WTC11 (cell line): Measurements from ENCODE around the gene GPX3. TPM values are rescaled to one million over a fixed set of nuclear protein-coding genes. Genes with fewer than 3 reads are reported as not detected.
A peak's percentile ranks its signal among the peaks of the same experiment; 100 is the strongest.

Experiments
- ATAC-seq: fragments of 200-7000 bp; cut with Tn5 transposase; 2 replicates; pipeline ENCODE4 v1.10.0; 2021; ENCODE audit warnings: mild to moderate bottlenecking, moderate library complexity
- CTCF ChIA-PET: fragments of 300-600 bp; sonication (Branson Sonifier 250); formaldehyde crosslinking; loops from one replicate; lab custom pipeline; 2021; ENCODE audit warnings: antibody characterized with exemption; lab: Charles Lee
- POLR2A ChIA-PET: fragments of 350-600 bp; sonication (Branson Sonifier 250); formaldehyde crosslinking; loops from one replicate; lab custom pipeline; 2021; ENCODE audit warnings: antibody characterized with exemption; lab: Charles Lee
- DNase-seq: peaks from one replicate; pipeline ENCODE4 v3.0.0; 2021; ENCODE audit warnings: low spot score
- H3K27ac Mint-ChIP-seq: 2 replicates; pipeline ENCODE4 v1.8.0; 2021; ENCODE audit warnings: mixed read lengths
- H3K27me3 Mint-ChIP-seq: 2 replicates; pipeline ENCODE4 v1.8.0; 2021; ENCODE audit warnings: low read depth, mild to moderate bottlenecking, moderate library complexity, mixed read lengths
- H3K36me3 Mint-ChIP-seq: 2 replicates; pipeline ENCODE4 v1.8.0; 2021; ENCODE audit warnings: mixed read lengths
- H3K4me1 Mint-ChIP-seq: 2 replicates; pipeline ENCODE4 v1.8.0; 2022; ENCODE audit warnings: mixed read lengths
- H3K4me3 Mint-ChIP-seq: 2 replicates; pipeline ENCODE4 v1.8.0; 2021; ENCODE audit warnings: mild to moderate bottlenecking, moderate library complexity, mixed read lengths
- H3K9me3 Mint-ChIP-seq: 2 replicates; pipeline ENCODE4 v1.8.0; 2021; ENCODE audit warnings: mixed read lengths
- CREM ChIP-seq: sonication (generic); formaldehyde crosslinking; IDR thresholded peaks from 2 replicates; pipeline ENCODE4 v1.8.1; 2022; ENCODE audit warnings: mild to moderate bottlenecking, missing genetic modification reagents, moderate library complexity
- EMX1 ChIP-seq: fragments of 250-450 bp; sonication (Bioruptor Pico); IDR thresholded peaks from 2 replicates; pipeline ENCODE4 v1.8.0; 2021; ENCODE audit warnings: mild to moderate bottlenecking
- FOXJ3 ChIP-seq: sonication (generic); formaldehyde crosslinking; IDR thresholded peaks from 2 replicates; pipeline ENCODE4 v1.9.0; 2021; ENCODE audit warnings: missing genetic modification reagents, mild to moderate bottlenecking, borderline replicate concordance
- JAZF1 ChIP-seq: fragments of 250-450 bp; sonication (Bioruptor Pico); IDR thresholded peaks from 2 replicates; pipeline ENCODE4 v1.9.0; 2021; ENCODE audit warnings: moderate library complexity, mild to moderate bottlenecking, inconsistent platforms
- JUN ChIP-seq: sonication (generic); formaldehyde crosslinking; IDR thresholded peaks from 2 replicates; pipeline ENCODE4 v1.8.0; 2023; ENCODE audit warnings: mild to moderate bottlenecking, missing genetic modification reagents
- NFYB ChIP-seq: sonication (generic); formaldehyde crosslinking; conservative IDR thresholded peaks from 2 replicates; pipeline ENCODE4 v1.8.0; 2022; ENCODE audit warnings: low read depth, missing genetic modification reagents
- PRRX2 ChIP-seq: fragments of 250-450 bp; sonication (Bioruptor Pico); IDR thresholded peaks from 2 replicates; pipeline ENCODE4 v1.8.0; 2021; ENCODE audit warnings: mild to moderate bottlenecking
- SOX15 ChIP-seq: fragments of 250-450 bp; sonication (Bioruptor Pico); IDR thresholded peaks from 2 replicates; pipeline ENCODE4 v1.9.0; 2021; ENCODE audit warnings: mild to moderate bottlenecking
- TEAD4 ChIP-seq: sonication (generic); formaldehyde crosslinking; IDR thresholded peaks from 2 replicates; pipeline ENCODE4 v1.8.0; 2022; ENCODE audit warnings: mild to moderate bottlenecking, missing genetic modification reagents
- ZNF396 ChIP-seq: fragments of 250-450 bp; sonication (Bioruptor Pico); IDR thresholded peaks from 2 replicates; pipeline ENCODE4 v1.8.0; 2021; ENCODE audit warnings: mild to moderate bottlenecking, moderate library complexity, borderline replicate concordance
- total RNA-seq: library from RNA; stranded (reverse); gene quantifications from 3 replicates; pipeline ENCODE4 v1.2.3, GENCODE V29; 2021
- TF ChIP-seq, protein P1 (sequence below): sonication (generic); formaldehyde crosslinking; IDR thresholded peaks from 2 replicates; pipeline ENCODE4 v1.8.0; 2022; ENCODE audit warnings: mild to moderate bottlenecking, missing genetic modification reagents
- TF ChIP-seq, protein P2 (sequence below): fragments of 250-450 bp; sonication (Bioruptor Pico); IDR thresholded peaks from 2 replicates; pipeline ENCODE4 v1.9.0; 2021; ENCODE audit warnings: moderate library complexity, mild to moderate bottlenecking, inconsistent platforms, borderline replicate concordance
- TF ChIP-seq, protein P3 (sequence below): sonication (generic); formaldehyde crosslinking; conservative IDR thresholded peaks from 2 replicates; pipeline ENCODE4 v1.8.1; 2023; ENCODE audit warnings: mild to moderate bottlenecking, low read depth, missing genetic modification reagents, moderate library complexity
- TF ChIP-seq, protein P4 (sequence below): sonication (generic); formaldehyde crosslinking; IDR thresholded peaks from 2 replicates; pipeline ENCODE4 v1.8.0; 2022; ENCODE audit warnings: mild to moderate bottlenecking, missing genetic modification reagents

Gene GPX3
- total RNA-seq, 1 experiment from 2014 or later, result 24.5 TPM

DNA sequence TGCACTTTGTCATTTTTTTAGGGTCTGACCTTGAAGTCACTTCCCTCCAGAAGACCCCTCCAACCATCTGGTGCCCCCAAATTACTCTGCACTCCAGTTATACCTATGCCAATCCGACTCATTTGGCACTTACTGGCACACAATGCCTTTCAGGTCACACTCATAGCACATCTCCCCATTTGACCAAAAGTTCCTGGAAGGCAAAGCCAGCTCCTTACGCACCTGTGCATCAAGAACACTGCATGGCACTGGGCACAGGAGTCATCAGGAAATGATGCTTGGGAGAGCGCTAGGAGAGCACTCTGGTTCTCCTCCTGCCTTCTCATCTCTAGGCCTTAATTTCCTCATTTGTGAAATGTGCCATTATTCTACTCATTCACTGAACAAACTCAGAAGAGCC lies 57.6 kb downstream of the GPX3 start:
- ATAC-seq (no peak), DNase-seq (no peak)
- peaks cover 29% of the 10 kb centered on the region for H3K4me1 Mint-ChIP-seq
- CTCF ChIA-PET, result interaction anchor here (6.1 kb wide), 1 partner anchor 37 kb away, joined by 45 read pairs; no protein-coding TSS in a partner anchor
- H3K4me3 Mint-ChIP-seq, result no peak overlapping the region
- POLR2A ChIA-PET, result no interaction called here
- peak overlapping the region; percentile 49; the same call in 1 of the 2 replicates for H3K27ac Mint-ChIP-seq
- no peaks in the 10 kb centered on the region for H3K27me3 Mint-ChIP-seq
- no peaks in the 10 kb centered on the region for H3K9me3 Mint-ChIP-seq
- TF ChIP-seq, protein P1, sequence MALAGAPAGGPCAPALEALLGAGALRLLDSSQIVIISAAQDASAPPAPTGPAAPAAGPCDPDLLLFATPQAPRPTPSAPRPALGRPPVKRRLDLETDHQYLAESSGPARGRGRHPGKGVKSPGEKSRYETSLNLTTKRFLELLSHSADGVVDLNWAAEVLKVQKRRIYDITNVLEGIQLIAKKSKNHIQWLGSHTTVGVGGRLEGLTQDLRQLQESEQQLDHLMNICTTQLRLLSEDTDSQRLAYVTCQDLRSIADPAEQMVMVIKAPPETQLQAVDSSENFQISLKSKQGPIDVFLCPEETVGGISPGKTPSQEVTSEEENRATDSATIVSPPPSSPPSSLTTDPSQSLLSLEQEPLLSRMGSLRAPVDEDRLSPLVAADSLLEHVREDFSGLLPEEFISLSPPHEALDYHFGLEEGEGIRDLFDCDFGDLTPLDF (CRISPR knock-in tag), result no peak
- no peak for TF ChIP-seq EMX1 (CRISPR knock-in tag)
- TF ChIP-seq JUN, result no peak
- TF ChIP-seq PRRX2 (CRISPR knock-in tag), result no peak
- TF ChIP-seq FOXJ3, result no peak
- no peak for TF ChIP-seq JAZF1 (CRISPR knock-in tag)
- TF ChIP-seq NFYB (CRISPR knock-in tag), result no peak
- TF ChIP-seq, protein P2, sequence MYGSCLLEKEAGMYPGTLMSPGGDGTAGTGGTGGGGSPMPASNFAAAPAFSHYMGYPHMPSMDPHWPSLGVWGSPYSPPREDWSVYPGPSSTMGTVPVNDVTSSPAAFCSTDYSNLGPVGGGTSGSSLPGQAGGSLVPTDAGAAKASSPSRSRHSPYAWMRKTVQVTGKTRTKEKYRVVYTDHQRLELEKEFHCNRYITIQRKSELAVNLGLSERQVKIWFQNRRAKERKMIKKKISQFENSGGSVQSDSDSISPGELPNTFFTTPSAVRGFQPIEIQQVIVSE (CRISPR knock-in tag), result no peak
- TF ChIP-seq, protein P3, sequence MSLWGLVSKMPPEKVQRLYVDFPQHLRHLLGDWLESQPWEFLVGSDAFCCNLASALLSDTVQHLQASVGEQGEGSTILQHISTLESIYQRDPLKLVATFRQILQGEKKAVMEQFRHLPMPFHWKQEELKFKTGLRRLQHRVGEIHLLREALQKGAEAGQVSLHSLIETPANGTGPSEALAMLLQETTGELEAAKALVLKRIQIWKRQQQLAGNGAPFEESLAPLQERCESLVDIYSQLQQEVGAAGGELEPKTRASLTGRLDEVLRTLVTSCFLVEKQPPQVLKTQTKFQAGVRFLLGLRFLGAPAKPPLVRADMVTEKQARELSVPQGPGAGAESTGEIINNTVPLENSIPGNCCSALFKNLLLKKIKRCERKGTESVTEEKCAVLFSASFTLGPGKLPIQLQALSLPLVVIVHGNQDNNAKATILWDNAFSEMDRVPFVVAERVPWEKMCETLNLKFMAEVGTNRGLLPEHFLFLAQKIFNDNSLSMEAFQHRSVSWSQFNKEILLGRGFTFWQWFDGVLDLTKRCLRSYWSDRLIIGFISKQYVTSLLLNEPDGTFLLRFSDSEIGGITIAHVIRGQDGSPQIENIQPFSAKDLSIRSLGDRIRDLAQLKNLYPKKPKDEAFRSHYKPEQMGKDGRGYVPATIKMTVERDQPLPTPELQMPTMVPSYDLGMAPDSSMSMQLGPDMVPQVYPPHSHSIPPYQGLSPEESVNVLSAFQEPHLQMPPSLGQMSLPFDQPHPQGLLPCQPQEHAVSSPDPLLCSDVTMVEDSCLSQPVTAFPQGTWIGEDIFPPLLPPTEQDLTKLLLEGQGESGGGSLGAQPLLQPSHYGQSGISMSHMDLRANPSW (CRISPR knock-in tag), result no peak
- no peak for TF ChIP-seq SOX15
- TF ChIP-seq ZNF396 (CRISPR knock-in tag), result no peak
- TF ChIP-seq, protein P4, sequence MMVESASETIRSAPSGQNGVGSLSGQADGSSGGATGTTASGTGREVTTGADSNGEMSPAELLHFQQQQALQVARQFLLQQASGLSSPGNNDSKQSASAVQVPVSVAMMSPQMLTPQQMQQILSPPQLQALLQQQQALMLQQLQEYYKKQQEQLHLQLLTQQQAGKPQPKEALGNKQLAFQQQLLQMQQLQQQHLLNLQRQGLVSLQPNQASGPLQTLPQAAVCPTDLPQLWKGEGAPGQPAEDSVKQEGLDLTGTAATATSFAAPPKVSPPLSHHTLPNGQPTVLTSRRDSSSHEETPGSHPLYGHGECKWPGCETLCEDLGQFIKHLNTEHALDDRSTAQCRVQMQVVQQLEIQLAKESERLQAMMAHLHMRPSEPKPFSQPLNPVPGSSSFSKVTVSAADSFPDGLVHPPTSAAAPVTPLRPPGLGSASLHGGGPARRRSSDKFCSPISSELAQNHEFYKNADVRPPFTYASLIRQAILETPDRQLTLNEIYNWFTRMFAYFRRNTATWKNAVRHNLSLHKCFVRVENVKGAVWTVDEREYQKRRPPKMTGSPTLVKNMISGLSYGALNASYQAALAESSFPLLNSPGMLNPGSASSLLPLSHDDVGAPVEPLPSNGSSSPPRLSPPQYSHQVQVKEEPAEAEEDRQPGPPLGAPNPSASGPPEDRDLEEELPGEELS, result no peak
- TF ChIP-seq CREM, result no peak
- no peak for TF ChIP-seq TEAD4
- no peaks in the 10 kb centered on the region for H3K36me3 Mint-ChIP-seq

Other genes starting within 250 kb of the GPX3 start
- 11.1 to 14.1 TPM (median 12.2 TPM) in 3 replicates for gene SMIM3, start 241.8 kb upstream of the GPX3 start, total RNA-seq
- gene IRGM, start 174.1 kb upstream of the GPX3 start, total RNA-seq, result 0.30 to 0.31 TPM in 2 of 3 replicates, not detected in the other
- gene ZNF300, start 115.6 kb upstream of the GPX3 start, total RNA-seq, result 14.3 to 17.9 TPM (median 15.8 TPM) in 3 replicates
- gene TNIP1, start 60.4 kb downstream of the GPX3 start, total RNA-seq, result 41.1 to 48.9 TPM (median 47.0 TPM) in 3 replicates
- 92.8 to 95.4 TPM (median 92.9 TPM) in 3 replicates for gene ANXA6, start 137.2 kb downstream of the GPX3 start, total RNA-seq
- gene CCDC69, start 203.5 kb downstream of the GPX3 start, total RNA-seq, result 8.2 to 12.4 TPM (median 8.6 TPM) in 3 replicates
- 33.1 to 36.2 TPM (median 33.2 TPM) in 3 replicates for gene GM2A, start 232.6 kb downstream of the GPX3 start, total RNA-seq